GM18502 (cell line): ENCODE results near the gene PHF24.
"Not testable (repeated sequence)": the region's sequence is repeated elsewhere in the genome, so short reads cannot be mapped to it uniquely, and the experiment has no call there.

ENCODE experiments used
- ATAC-seq: cut with Tn5 transposase; IDR thresholded peaks from one replicate; pipeline ENCODE4 v1.9.1; 2021; ENCODE audit warnings: mild to moderate bottlenecking; ENCODE audit not compliant: unreplicated experiment, poor library complexity

Gene PHF24

GRCh38 chr9:34996181-34996904 lies 38.3 kb downstream of the PHF24 start:
- ATAC-seq, result no peak

GRCh38 chr9:34996905-34997279 lies 38.8 kb downstream of the PHF24 start:
- ATAC-seq, result no peak

GRCh38 chr9:34997379-34997781 lies 39.3 kb downstream of the PHF24 start:
- no peak for ATAC-seq

GRCh38 chr9:34998266-34998665 lies 40.2 kb downstream of the PHF24 start:
- ATAC-seq, result no peak

GRCh38 chr9:34999576-34999975 lies 41.5 kb downstream of the PHF24 start:
- no peak for ATAC-seq

GRCh38 chr9:35000535-35001284 lies 42.6 kb downstream of the PHF24 start:
- no peak for ATAC-seq

- ATAC-seq, result no peak
These were observed 43.2 kb downstream of the PHF24 start for GRCh38 chr9:35001285-35001677.

GRCh38 chr9:35001803-35002502 lies 43.9 kb downstream of the PHF24 start:
- no peak for ATAC-seq

- no peak for ATAC-seq
These were observed 44.5 kb downstream of the PHF24 start for GRCh38 chr9:35002623-35003022.

- not testable (repeated sequence) for ATAC-seq
These were observed 46.2 kb downstream of the PHF24 start for GRCh38 chr9:35004299-35004698.

GRCh38 chr9:35010351-35010958 lies 52.4 kb downstream of the PHF24 start:
- ATAC-seq, result no peak

GRCh38 chr9:35014517-35014916 lies 56.4 kb downstream of the PHF24 start:
- no peak for ATAC-seq

GRCh38 chr9:35023443-35023842 lies 65.4 kb downstream of the PHF24 start:
- not testable (repeated sequence) for ATAC-seq

GRCh38 chr9:35026671-35027070 lies 68.6 kb downstream of the PHF24 start:
- ATAC-seq, result no peak

GRCh38 chr9:35027374-35027773 lies 69.3 kb downstream of the PHF24 start:
- ATAC-seq, result no peak

- no peak for ATAC-seq
These were observed 69.8 kb downstream of the PHF24 start for GRCh38 chr9:35027860-35028259.

GRCh38 chr9:35028341-35028740 lies 70.3 kb downstream of the PHF24 start:
- no peak for ATAC-seq

- ATAC-seq, result no peak
These were observed 71.2 kb downstream of the PHF24 start for GRCh38 chr9:35029241-35029640.

- no peak for ATAC-seq
These were observed 71.8 kb downstream of the PHF24 start for GRCh38 chr9:35029852-35030251.
